Measurements from ENCODE around the gene AP4E1. TPM values are rescaled to one million over a fixed set of nuclear protein-coding genes. Genes with fewer than 3 reads are reported as not detected.

AP4E1 gene
- total RNA-seq, 1 experiment from 2014 or later: 10.1 TPM

GRCh38 chr15:50876989-50877360, 31.5 kb upstream of the AP4E1 start:
- Histone ChIP-seq H3K4me1 (ENCODE audit: control insufficient read depth in 1 of 2, insufficient read depth in 2 of 2, low read length in 2 of 2) (peaks cover 0 to 10% of the 10 kb centered on the region in 2 experiments; a peak in 2 of 4 replicates), H2AFZ (ENCODE audit: low read depth, low read length, poor library complexity, severe bottlenecking) (peak overlapping the region; percentile 77), H3K79me2 (ENCODE audit: insufficient read depth, low read length) (no peaks in the 10 kb centered on the region), H3K4me3 (replicated peaks in 1 of 2; ENCODE audit: low read depth in 1 of 2, low read length in 2 of 2) (peak overlapping the region; percentile 8 to 34; a peak in 3 of 4 replicates), H3K9me3 (ENCODE audit: control insufficient read depth in 1 of 2, insufficient read depth in 1 of 2, low read depth in 1 of 2, low read length in 2 of 2) (no peaks in the 10 kb centered on the region), H3K27ac (ENCODE audit: low read depth, low read length) (no peak overlapping the region), H3K4me2 (ENCODE audit: low read length) (peak overlapping the region; percentile 74), H3K27me3 (ENCODE audit: insufficient read depth, low read length) (peaks cover 6% of the 10 kb centered on the region; the same call in 1 of the 2 replicates), H3K9me2 (ENCODE audit: insufficient read depth) (no peaks in the 10 kb centered on the region), H3K9ac (ENCODE audit: low read length) (peak overlapping the region; percentile 26), H4K20me1 (ENCODE audit: insufficient read depth) (no peaks in the 10 kb centered on the region), H3K36me3 (ENCODE audit: control insufficient read depth in 1 of 2, insufficient read depth in 2 of 2, low read length in 2 of 2) (no peaks in the 10 kb centered on the region)
- DNase-seq (ENCODE audit: low read depth, low spot score) (peak; percentile 68), ATAC-seq (peak; percentile 81)
- TF ChIP-seq YY1 (IDR thresholded peaks at IDR 0.05; ENCODE audit: extremely low read depth, insufficient replicate concordance, low read depth, low read length) (no peak), RAD21 (IDR thresholded peaks at IDR 0.05; ENCODE audit: low read depth) (peak; percentile 94), REST (IDR thresholded peaks at IDR 0.05; ENCODE audit: low read depth) (no peak), CBX3 (IDR thresholded peaks at IDR 0.05; ENCODE audit: low read depth) (0 out of 2 replicates have a peak, but pooled peaks have one; percentile 28), EGR1 (IDR thresholded peaks at IDR 0.05; ENCODE audit: low read depth) (no peak), SRF (IDR thresholded peaks at IDR 0.05; ENCODE audit: low read depth) (no peak), SIN3A (IDR thresholded peaks at IDR 0.05; ENCODE audit: low read depth) (no peak), EZH2phosphoT487 (IDR thresholded peaks at IDR 0.05; ENCODE audit: borderline replicate concordance) (no peak), ZFX (IDR thresholded peaks at IDR 0.05) (no peak), FOSL1 (IDR thresholded peaks at IDR 0.05; ENCODE audit: low read depth) (no peak), CEBPB (IDR thresholded peaks at IDR 0.05; ENCODE audit: low read depth) (no peak), EZH2 (IDR thresholded peaks at IDR 0.05) (no peak), POLR2AphosphoS5 (IDR thresholded peaks at IDR 0.05; ENCODE audit: low read depth, low read length) (no peak), ELF1 (IDR thresholded peaks at IDR 0.05; ENCODE audit: borderline replicate concordance, low read depth) (no peak), SP1 (IDR thresholded peaks at IDR 0.05; ENCODE audit: low read depth) (no peak)
- TF ChIP-seq, protein P1, sequence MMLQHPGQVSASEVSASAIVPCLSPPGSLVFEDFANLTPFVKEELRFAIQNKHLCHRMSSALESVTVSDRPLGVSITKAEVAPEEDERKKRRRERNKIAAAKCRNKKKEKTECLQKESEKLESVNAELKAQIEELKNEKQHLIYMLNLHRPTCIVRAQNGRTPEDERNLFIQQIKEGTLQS (IDR thresholded peaks at IDR 0.05): no peak
- TF ChIP-seq, protein P2, sequence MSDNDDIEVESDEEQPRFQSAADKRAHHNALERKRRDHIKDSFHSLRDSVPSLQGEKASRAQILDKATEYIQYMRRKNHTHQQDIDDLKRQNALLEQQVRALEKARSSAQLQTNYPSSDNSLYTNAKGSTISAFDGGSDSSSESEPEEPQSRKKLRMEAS (IDR thresholded peaks at IDR 0.05): no peak
- TF ChIP-seq, protein P3, sequence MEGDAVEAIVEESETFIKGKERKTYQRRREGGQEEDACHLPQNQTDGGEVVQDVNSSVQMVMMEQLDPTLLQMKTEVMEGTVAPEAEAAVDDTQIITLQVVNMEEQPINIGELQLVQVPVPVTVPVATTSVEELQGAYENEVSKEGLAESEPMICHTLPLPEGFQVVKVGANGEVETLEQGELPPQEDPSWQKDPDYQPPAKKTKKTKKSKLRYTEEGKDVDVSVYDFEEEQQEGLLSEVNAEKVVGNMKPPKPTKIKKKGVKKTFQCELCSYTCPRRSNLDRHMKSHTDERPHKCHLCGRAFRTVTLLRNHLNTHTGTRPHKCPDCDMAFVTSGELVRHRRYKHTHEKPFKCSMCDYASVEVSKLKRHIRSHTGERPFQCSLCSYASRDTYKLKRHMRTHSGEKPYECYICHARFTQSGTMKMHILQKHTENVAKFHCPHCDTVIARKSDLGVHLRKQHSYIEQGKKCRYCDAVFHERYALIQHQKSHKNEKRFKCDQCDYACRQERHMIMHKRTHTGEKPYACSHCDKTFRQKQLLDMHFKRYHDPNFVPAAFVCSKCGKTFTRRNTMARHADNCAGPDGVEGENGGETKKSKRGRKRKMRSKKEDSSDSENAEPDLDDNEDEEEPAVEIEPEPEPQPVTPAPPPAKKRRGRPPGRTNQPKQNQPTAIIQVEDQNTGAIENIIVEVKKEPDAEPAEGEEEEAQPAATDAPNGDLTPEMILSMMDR (IDR thresholded peaks at IDR 0.05 in 2 of 3, conservative IDR thresholded peaks at IDR 0.05 in 1 of 3; ENCODE audit: borderline replicate concordance in 1 of 3, insufficient read depth in 1 of 3, low read depth in 2 of 3, low read length in 2 of 3): peak; percentile 73 to 97 (median 94)
- TF ChIP-seq, protein P4, sequence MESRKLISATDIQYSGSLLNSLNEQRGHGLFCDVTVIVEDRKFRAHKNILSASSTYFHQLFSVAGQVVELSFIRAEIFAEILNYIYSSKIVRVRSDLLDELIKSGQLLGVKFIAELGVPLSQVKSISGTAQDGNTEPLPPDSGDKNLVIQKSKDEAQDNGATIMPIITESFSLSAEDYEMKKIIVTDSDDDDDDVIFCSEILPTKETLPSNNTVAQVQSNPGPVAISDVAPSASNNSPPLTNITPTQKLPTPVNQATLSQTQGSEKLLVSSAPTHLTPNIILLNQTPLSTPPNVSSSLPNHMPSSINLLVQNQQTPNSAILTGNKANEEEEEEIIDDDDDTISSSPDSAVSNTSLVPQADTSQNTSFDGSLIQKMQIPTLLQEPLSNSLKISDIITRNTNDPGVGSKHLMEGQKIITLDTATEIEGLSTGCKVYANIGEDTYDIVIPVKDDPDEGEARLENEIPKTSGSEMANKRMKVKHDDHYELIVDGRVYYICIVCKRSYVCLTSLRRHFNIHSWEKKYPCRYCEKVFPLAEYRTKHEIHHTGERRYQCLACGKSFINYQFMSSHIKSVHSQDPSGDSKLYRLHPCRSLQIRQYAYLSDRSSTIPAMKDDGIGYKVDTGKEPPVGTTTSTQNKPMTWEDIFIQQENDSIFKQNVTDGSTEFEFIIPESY (IDR thresholded peaks at IDR 0.05; ENCODE audit: extremely low read depth, insufficient replicate concordance, low read length): no peak
- ChIA-PET POLR2A (interaction anchor here (1.3 kb wide), 1 partner anchor 13 kb away, joined by 4 read pairs; no protein-coding TSS in a partner anchor), CTCF (interaction anchor here (1.0 to 1.5 kb wide), 4 partner anchors 8 to 191 kb away, joined by 3 to 5 read pairs (median 4); partner anchors contain the start of gene TRPM7), RAD21 (ENCODE audit: low non-redundant PET in 1 of 2, low total read pairs in 2 of 2, uncharacterized antibody in 2 of 2, unreplicated experiment in 2 of 2) (interaction anchor here in 1 of 2 experiments (0.6 kb wide), 1 partner anchor 204 kb away, joined by 3 read pairs; no protein-coding TSS in a partner anchor)
- intact Hi-C loops (cut with micrococcal nuclease): loop anchor here (2.0 kb wide), 1 partner anchor 202 kb away; no protein-coding TSS in a partner anchor
- no TSS peak for BruUV-seq (replicated peaks)
